IPS-18a (cell line): ENCODE measurements around the gene SPATA3.
"Not testable (repeated sequence)": the region's sequence is repeated elsewhere in the genome, so short reads cannot be mapped to it uniquely, and the experiment has no call there.

Source experiments
- H3K27ac ChIP-seq: one replicate; pipeline ENCODE4 v1.5.1; 2013; ENCODE audit warnings: low read length
- H3K27me3 ChIP-seq: one replicate; pipeline ENCODE4 v1.6.1; 2013; ENCODE audit warnings: mild to moderate bottlenecking, low read length; ENCODE audit not compliant: control insufficient read depth, insufficient read depth
- H3K36me3 ChIP-seq: one replicate; pipeline ENCODE4 v1.6.1; 2013; ENCODE audit warnings: low read depth, low read length; ENCODE audit not compliant: control insufficient read depth
- H3K4me1 ChIP-seq: one replicate; pipeline ENCODE4 v1.6.1; 2013; ENCODE audit warnings: low read depth, low read length; ENCODE audit not compliant: control insufficient read depth
- H3K4me3 ChIP-seq: one replicate; pipeline ENCODE4 v1.5.1; 2013; ENCODE audit warnings: low read length
- H3K9ac ChIP-seq: one replicate; pipeline ENCODE4 v1.6.1; 2013; ENCODE audit warnings: mild to moderate bottlenecking, low read length, moderate library complexity
- H3K9me3 ChIP-seq: one replicate; pipeline ENCODE4 v1.6.1; 2013; ENCODE audit warnings: low read depth, low read length; ENCODE audit not compliant: control insufficient read depth

The SPATA3 gene

DNA sequence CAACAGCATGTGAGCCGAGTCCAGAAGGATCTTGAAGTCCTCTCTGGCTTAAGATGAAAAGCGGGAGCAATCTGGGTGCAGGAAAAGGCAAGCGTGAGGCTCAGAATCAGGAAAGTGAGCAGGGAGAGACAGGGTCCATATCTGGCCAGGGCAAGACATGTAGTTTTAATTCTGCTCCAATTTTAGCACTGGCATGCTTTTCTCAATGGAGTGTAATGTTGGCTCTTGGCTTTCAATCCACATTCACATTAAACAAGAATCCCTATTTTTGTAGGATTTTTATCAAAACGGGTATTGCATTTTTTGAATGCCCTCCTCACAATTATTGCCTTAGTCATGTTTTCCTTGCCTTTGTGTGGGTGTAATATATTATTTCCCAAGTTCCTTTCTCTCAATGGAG lies 6.0 kb downstream of the SPATA3 start:
- no peaks in the 10 kb centered on the region for H3K4me1 ChIP-seq
- no peak overlapping the region for H3K27ac ChIP-seq
- no peaks in the 10 kb centered on the region for H3K9me3 ChIP-seq
- H3K27me3 ChIP-seq: peaks cover 9% of the 10 kb centered on the region
- H3K9ac ChIP-seq: no peak overlapping the region
- no peaks in the 10 kb centered on the region for H3K36me3 ChIP-seq
- H3K4me3 ChIP-seq: no peak overlapping the region

DNA sequence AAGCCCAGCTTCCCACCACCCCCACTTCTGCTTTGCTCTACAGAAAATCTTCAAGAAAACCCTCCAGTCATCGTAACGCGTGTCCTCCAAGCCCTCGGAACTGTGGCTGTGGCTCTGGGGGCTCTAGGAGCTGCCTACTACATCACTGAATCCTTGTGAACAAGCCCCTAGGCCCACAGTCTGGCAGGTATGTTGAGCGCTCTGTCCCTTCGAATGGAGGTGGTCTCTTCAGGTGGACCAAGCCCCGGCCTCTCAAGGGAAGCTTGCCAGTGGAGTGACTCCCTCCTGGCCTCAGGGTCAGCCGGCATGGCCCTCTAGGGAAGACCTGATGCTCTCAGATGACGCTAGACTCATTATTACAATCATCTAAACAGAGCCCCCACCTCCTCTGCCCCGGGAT lies 6.7 kb downstream of the SPATA3 start:
- Histone ChIP-seq H3K36me3 (no peaks in the 10 kb centered on the region), H3K27ac (no peak overlapping the region), H3K4me1 (no peaks in the 10 kb centered on the region), H3K9me3 (no peaks in the 10 kb centered on the region), H3K4me3 (no peak overlapping the region), H3K9ac (no peak overlapping the region), H3K27me3 (peaks cover 9% of the 10 kb centered on the region)

DNA sequence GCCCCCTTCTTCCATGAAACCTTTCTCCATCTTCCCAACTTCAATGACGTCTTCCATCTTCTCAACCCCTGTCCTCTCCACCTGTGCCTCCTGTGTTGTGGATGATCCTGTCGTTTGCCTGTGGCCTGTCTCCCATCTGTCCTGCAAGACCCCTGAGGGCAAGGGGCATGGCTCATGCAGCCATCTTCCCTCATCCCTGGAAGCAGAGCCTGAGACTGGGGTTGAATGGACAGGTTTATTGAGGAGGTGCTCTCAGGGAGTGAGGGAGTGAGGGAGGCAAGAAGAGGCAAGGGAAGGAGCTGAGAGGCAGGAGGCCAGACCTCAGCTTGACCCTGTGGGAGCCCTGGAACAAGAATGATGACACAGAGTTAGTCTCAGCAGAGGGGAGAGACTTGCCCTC lies 7.3 kb downstream of the SPATA3 start:
- H3K27ac ChIP-seq: no peak overlapping the region
- H3K36me3 ChIP-seq: no peaks in the 10 kb centered on the region
- no peak overlapping the region for H3K4me3 ChIP-seq
- no peaks in the 10 kb centered on the region for H3K9me3 ChIP-seq
- no peak overlapping the region for H3K9ac ChIP-seq
- peaks cover 9% of the 10 kb centered on the region for H3K27me3 ChIP-seq
- no peaks in the 10 kb centered on the region for H3K4me1 ChIP-seq

DNA sequence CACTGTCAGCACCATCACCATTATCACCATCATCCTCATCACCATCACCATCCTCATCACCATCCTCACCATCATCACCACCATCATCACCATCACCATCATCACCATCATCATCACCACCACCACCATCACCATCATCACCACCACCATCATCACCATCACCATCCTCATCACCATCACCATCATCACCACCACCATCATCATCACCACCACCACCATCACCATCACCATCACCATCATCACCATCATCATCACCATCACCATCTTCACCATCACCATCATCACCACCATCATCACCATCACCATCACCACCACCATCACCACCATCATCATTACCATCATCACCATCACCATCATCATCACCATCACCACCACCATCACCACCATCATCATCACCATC lies 9.0 kb downstream of the SPATA3 start:
- H3K27ac ChIP-seq, H3K4me3 ChIP-seq, H3K36me3 ChIP-seq, H3K9ac ChIP-seq, H3K4me1 ChIP-seq, H3K27me3 ChIP-seq, H3K9me3 ChIP-seq: not testable (repeated sequence)

DNA sequence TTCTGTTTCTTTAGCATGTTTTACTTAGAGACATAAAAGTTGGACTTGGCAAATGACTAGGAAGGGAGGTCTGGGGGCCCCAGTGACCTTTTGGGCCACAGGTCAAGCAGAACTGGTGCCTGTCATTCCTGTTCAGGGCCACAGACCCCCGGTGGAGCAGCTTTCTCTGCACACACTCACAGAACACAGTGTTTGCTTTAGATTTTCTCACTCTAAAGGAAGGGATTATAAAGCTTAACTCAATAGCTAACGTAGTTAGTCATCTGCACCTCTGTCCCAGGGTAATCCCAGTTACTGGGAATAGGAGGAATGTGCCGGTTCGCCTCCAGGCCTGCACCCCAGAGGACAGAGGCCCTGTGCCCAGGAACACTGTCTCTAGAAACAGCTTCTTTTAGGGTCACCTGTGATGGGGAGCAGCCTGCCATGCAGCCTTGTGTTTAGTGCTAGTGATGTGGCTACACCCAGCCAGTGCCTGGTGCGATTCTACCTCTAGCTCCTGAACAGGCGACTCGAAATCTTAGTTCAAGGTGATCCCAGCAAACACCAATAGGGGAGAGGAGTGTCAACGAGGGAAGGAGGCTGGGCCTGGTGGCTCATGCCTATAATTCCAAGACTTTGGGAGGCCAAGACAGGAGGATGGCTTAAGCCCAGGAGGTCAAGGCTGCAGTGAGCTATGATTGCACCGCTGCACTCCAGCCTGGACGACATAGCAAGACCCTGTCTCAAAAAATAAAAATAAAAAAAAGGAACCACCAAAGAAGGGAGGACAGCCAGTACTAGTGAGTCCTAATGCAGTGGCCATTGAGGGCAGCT lies 11.6 kb downstream of the SPATA3 start:
- no peaks in the 10 kb centered on the region for H3K36me3 ChIP-seq
- no peak overlapping the region for H3K27ac ChIP-seq

DNA sequence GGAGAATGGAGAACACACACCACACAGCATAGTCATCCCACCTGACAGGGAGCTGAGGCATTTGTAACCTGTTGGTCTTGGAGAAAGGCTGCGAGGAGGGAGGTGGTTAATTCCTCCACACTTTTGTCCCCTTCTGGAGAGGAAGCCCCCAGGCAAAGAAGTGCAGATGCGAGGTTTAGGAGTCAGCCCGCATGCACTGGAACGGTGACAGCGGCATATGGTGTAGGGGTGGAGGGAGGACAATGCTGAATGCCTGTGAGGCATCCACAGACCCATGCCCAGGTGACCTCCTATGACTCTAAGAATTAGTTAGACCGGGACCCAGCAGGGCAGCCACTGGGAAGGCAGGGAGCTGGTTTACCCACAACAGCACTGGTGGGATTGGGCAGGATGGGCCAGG lies 12.2 kb downstream of the SPATA3 start:
- Histone ChIP-seq H3K9ac (no peak overlapping the region), H3K27me3 (no peaks in the 10 kb centered on the region), H3K9me3 (no peaks in the 10 kb centered on the region), H3K4me3 (no peak overlapping the region), H3K36me3 (no peaks in the 10 kb centered on the region), H3K27ac (no peak overlapping the region), H3K4me1 (no peaks in the 10 kb centered on the region)

More for the DNA sequence above, 11.6 kb downstream of the SPATA3 start:
- Histone ChIP-seq H3K27me3 (no peaks in the 10 kb centered on the region), H3K4me3 (no peak overlapping the region), H3K4me1 (no peaks in the 10 kb centered on the region), H3K9ac (no peak overlapping the region), H3K9me3 (no peaks in the 10 kb centered on the region)

DNA sequence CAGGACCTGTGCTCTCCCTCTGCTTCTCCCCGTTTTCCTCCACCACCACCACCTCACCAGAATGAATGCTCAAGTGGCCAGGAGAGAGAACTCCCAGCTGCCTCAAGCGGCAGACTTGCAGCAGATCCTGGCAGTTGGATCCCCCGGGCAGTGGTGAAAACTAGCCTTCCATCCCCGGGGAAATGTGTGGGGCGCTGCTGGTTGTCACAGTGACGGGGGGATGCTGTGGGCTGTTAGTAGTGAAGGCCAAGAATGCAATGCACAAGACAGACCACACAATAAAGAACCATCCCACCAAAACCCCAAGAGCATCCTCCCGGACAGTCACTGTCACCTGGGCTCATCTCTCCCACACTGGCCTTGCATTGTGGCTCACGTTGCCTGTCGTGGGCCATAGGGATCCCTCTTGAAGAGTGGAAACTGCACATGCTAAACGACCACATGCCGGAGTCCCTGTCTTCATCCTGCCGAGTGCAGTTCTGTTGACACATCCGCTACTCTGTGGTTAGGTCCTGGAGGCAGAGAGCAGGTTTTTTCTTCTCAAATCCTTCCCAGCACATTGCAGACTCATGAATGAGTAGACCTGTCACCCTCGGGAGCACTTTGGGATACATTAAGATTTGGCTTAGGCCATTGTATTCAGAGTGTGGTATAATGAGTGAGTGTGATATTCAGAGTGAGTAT lies 13.5 kb downstream of the SPATA3 start:
- no peak overlapping the region for H3K9ac ChIP-seq
- H3K27me3 ChIP-seq: no peaks in the 10 kb centered on the region
- H3K27ac ChIP-seq: no peak overlapping the region
- no peaks in the 10 kb centered on the region for H3K9me3 ChIP-seq
- no peaks in the 10 kb centered on the region for H3K36me3 ChIP-seq
- H3K4me3 ChIP-seq: no peak overlapping the region
- H3K4me1 ChIP-seq: no peaks in the 10 kb centered on the region

DNA sequence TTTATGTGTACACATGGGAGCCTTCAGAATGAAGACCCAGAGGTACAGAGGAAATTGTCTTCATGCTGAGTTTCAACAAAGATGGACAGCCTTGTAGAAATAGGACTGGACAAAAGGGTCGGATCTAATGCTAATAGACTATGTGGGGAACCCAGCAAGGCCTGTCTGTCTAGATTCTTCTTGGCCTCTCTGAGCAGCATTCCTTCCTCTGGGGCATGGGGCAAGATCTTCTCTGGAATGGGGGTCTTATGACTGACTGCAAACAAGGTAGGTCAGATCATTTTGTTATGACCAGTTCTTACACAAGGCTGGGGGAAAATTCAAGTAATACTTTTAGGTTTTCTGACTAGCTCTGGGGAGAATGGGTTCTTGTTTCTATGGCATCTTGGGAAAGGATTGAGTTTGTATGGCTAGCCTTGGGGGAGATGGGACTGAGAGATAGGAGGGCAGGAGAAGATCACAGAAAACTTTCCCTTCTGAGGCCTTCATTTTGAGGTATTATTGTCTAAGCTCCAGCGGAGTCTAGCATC lies 14.3 kb downstream of the SPATA3 start:
- no peaks in the 10 kb centered on the region for H3K9me3 ChIP-seq
- H3K4me3 ChIP-seq: no peak overlapping the region
- no peaks in the 10 kb centered on the region for H3K27me3 ChIP-seq
- H3K36me3 ChIP-seq: no peaks in the 10 kb centered on the region
- no peak overlapping the region for H3K9ac ChIP-seq
- peaks cover 3% of the 10 kb centered on the region for H3K4me1 ChIP-seq
- H3K27ac ChIP-seq: no peak overlapping the region

DNA sequence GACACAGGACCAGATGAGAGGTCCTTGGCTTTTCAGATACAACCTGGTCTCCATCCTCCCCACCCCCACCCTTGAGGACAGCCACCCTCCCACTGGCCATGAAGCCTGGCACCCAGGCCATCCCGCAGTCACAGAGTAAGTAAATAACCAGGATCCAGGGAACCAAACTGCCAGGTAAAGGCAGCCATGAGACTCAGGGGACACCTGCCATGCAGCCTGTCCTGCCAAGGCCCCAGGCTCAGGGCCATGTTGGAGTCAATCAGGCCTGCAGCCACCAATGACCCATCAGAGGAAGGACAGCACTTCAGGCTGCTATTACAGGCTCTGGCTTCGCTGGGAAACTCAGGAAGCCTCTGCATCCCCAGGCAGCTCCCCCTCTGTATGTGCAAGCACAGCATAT lies 15.6 kb downstream of the SPATA3 start:
- Histone ChIP-seq H3K4me1 (peaks cover 10% of the 10 kb centered on the region), H3K9me3 (no peaks in the 10 kb centered on the region), H3K27ac (no peak overlapping the region), H3K27me3 (no peaks in the 10 kb centered on the region), H3K36me3 (no peaks in the 10 kb centered on the region), H3K4me3 (no peak overlapping the region), H3K9ac (no peak overlapping the region)

DNA sequence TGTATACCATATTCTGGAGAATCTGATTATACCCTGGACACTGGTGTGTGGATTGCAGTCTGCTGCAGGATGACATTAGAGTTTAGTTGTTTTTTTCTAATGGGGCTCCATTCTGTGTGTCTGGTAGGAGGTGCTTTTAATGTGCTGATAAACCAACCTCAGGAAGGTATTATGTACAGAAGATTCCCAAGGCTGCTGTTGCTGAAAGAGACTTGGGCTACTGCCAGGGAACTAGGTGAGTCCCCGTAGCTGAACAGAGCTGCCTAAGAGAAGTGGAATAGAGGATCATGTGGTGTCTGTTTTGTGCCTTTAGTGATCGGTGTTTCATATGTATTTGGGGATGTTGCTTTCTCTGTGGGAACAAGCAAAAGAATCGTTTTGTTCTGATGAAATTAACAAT lies 16.5 kb downstream of the SPATA3 start:
- Histone ChIP-seq H3K36me3 (no peaks in the 10 kb centered on the region), H3K4me3 (no peak overlapping the region), H3K27me3 (no peaks in the 10 kb centered on the region), H3K4me1 (peaks cover 10% of the 10 kb centered on the region), H3K9me3 (no peaks in the 10 kb centered on the region), H3K27ac (no peak overlapping the region), H3K9ac (no peak overlapping the region)

DNA sequence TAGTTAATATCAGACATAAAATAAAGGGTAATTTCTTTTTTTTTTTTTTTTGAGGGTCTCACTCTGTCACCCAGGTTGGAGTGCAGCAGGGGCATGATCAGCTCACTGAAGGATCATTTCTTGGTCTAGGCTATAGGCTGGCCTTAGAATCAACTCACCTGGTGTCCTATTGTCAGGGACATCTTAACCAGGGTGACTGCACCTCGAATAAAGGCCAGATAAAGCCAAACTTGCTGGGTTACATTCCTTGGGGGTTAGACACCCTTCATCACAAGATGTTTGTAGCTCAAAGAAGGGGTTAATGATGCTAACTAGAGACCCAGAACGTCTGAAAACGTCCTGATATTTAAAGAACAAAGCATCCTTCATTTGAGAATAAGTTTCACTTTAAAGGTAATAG lies 17.9 kb downstream of the SPATA3 start:
- H3K9ac ChIP-seq: no peak overlapping the region
- peaks cover 10% of the 10 kb centered on the region for H3K4me1 ChIP-seq
- H3K27ac ChIP-seq: no peak overlapping the region
- H3K27me3 ChIP-seq: no peaks in the 10 kb centered on the region
- no peaks in the 10 kb centered on the region for H3K9me3 ChIP-seq
- H3K4me3 ChIP-seq: no peak overlapping the region
- H3K36me3 ChIP-seq: no peaks in the 10 kb centered on the region

DNA sequence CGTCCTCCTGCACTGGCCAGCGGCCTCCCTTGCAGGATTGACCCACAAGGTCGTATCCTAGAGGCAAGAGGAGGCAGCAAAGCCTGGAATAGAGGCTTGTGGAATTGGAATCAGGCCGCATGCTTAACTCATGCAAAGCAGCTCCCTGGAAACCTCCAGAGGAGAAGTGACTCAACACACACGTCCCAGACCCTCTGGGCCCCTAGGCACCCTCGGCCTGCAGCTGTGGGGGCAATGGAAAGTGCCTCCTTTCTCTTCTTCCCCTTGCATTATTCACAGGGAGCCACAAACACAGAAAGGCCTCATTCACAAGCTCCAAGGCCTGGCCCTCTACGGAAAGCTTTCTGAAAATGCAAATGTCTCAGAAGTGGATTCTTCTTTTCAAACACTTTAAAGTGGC lies 19.6 kb downstream of the SPATA3 start:
- Histone ChIP-seq H3K4me3 (no peak overlapping the region), H3K27ac (no peak overlapping the region), H3K9ac (no peak overlapping the region), H3K27me3 (no peaks in the 10 kb centered on the region), H3K4me1 (peaks cover 10% of the 10 kb centered on the region), H3K9me3 (no peaks in the 10 kb centered on the region), H3K36me3 (no peaks in the 10 kb centered on the region)
